GM12873 (cell line): Measurements from ENCODE around the gene RASEF.

Experiments
- CTCF ChIP-seq: IDR thresholded peaks from 2 replicates; pipeline ENCODE4 v1.5.1; 2012; ENCODE audit warnings: low read depth, mild to moderate bottlenecking, moderate library complexity, low read length, control low read depth; ENCODE audit not compliant: insufficient read depth; ENCODE audit errors: missing control alignments

Gene RASEF

GRCh38 chr9:82938426-82939218 is 124.3 kb downstream of the RASEF start:
- no peak for TF ChIP-seq CTCF

GRCh38 chr9:82934949-82935348 is 128.0 kb downstream of the RASEF start:
- TF ChIP-seq CTCF, result no peak

GRCh38 chr9:82930116-82930515 is 132.8 kb downstream of the RASEF start:
- no peak for TF ChIP-seq CTCF
